Colon (tissue), 2 donors: ENCODE results near the gene HOOK2.
A peak's percentile ranks its signal among the peaks of the same experiment; 100 is the strongest.
"Not testable (repeated sequence)": the region's sequence is repeated elsewhere in the genome, so short reads cannot be mapped to it uniquely, and the experiment has no call there.

Experiments
- FAIRE-seq: peaks from 2 replicates; lab custom pipeline; 2012; peaks lifted over from hg19 to GRCh38; lab: Jason Lieb, UNC
- donor health status: control.
- donor health status: control.

HOOK2 gene

GRCh38 chr19:12752056-12752781, 23.1 kb downstream of the HOOK2 start:
- FAIRE-seq, result no peak

GRCh38 chr19:12751635-12752034, 23.7 kb downstream of the HOOK2 start, which contains the start of gene BEST2:
Gene BEST2, plus strand, starts transcription at chr19:12751791. Its CDS starts 802 bp downstream, at chr19:12752593.
- FAIRE-seq, result no peak

GRCh38 chr19:12750851-12751250, 24.5 kb downstream of the HOOK2 start:
- FAIRE-seq, result no peak

- FAIRE-seq, result no peak
Measured at GRCh38 chr19:12749938-12750521, 25.3 kb downstream of the HOOK2 start.

- FAIRE-seq, result no peak
Measured at GRCh38 chr19:12748489-12748888, 26.9 kb downstream of the HOOK2 start.

- FAIRE-seq, result no peak
Measured at GRCh38 chr19:12745166-12745897, 30.0 kb downstream of the HOOK2 start.

GRCh38 chr19:12737835-12738351, 37.5 kb downstream of the HOOK2 start:
- FAIRE-seq, result no peak

- peak; percentile 79 for FAIRE-seq
Measured at GRCh38 chr19:12736995-12737834, 38.1 kb downstream of the HOOK2 start, which contains the start of gene GET3. Gene GET3, plus strand, starts transcription at chr19:12737497. Its CDS starts 9 bp downstream, at chr19:12737506.

- FAIRE-seq, result no peak
Measured at GRCh38 chr19:12733369-12734214, 41.8 kb downstream of the HOOK2 start.

GRCh38 chr19:12731337-12731736, 44.0 kb downstream of the HOOK2 start:
- FAIRE-seq, result no peak

GRCh38 chr19:12730064-12730463, 45.3 kb downstream of the HOOK2 start:
- FAIRE-seq, result no peak

- no peak for FAIRE-seq
Measured at GRCh38 chr19:12727745-12728433, 47.5 kb downstream of the HOOK2 start.

- no peak for FAIRE-seq
Measured at GRCh38 chr19:12726988-12727316, 48.4 kb downstream of the HOOK2 start.

GRCh38 chr19:12725612-12726011, 49.7 kb downstream of the HOOK2 start:
- not testable (repeated sequence) for FAIRE-seq

GRCh38 chr19:12723641-12724426, 51.5 kb downstream of the HOOK2 start, which contains the start of gene TNPO2:
Gene TNPO2, minus strand, starts transcription at chr19:12723932. Its CDS starts 2,955 bp downstream, at chr19:12720977.
- FAIRE-seq, result no peak

GRCh38 chr19:12723381-12723640, 52.0 kb downstream of the HOOK2 start:
- no peak for FAIRE-seq

GRCh38 chr19:12722566-12723380, 52.6 kb downstream of the HOOK2 start:
- FAIRE-seq, result peak; percentile 64

- FAIRE-seq, result no peak
Measured at GRCh38 chr19:12721656-12722565, 53.4 kb downstream of the HOOK2 start.
